ENCODE data around the gene YPEL2. TPM values are rescaled to one million over a fixed set of nuclear protein-coding genes. Genes with fewer than 3 reads are reported as not detected.

YPEL2 gene
- total RNA-seq, 1 donor from 2014 or later = 8.7 TPM

DNA sequence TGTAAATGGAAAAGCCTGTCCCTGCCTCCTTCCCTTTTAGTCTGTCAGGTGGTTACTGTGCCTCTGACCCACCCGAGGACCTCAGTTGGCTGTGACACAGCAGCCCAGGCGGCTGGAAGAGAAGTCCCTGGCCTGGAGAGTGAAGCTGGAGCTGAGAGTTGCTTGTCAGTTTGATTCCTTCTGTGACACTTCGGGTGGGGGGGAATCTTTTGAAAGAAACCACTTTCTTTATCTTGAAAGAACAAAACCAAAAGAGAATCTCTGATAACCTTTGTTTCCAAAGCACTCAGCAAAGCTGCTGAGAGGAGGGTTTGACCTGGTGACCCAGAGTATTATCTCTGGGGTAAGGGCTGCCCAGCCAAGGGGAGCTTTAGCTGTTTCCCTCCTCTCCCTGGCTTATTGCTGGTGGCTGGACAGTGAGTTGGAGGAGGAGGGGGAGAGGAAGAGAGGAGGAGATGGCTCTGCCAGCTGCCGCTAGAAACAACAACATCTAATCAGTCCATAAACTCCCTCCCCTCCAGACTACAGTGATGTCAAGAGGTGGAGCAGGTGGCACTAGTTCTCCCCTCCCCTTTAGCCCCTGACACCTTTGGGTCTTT lies 34.0 kb downstream of the YPEL2 start:
- no peak overlapping the region for H3K4me3 Mint-ChIP-seq
- no peaks in the 10 kb centered on the region for H3K9me3 Mint-ChIP-seq
- DNase-seq (ENCODE audit: low spot score in 2 of 2, unreplicated experiment in 2 of 2) = no peak
- H3K4me1 Mint-ChIP-seq = peaks cover 62% of the 10 kb centered on the region
- peak overlapping the region; percentile 96 for H3K27ac Mint-ChIP-seq
- TF ChIP-seq, protein P1, sequence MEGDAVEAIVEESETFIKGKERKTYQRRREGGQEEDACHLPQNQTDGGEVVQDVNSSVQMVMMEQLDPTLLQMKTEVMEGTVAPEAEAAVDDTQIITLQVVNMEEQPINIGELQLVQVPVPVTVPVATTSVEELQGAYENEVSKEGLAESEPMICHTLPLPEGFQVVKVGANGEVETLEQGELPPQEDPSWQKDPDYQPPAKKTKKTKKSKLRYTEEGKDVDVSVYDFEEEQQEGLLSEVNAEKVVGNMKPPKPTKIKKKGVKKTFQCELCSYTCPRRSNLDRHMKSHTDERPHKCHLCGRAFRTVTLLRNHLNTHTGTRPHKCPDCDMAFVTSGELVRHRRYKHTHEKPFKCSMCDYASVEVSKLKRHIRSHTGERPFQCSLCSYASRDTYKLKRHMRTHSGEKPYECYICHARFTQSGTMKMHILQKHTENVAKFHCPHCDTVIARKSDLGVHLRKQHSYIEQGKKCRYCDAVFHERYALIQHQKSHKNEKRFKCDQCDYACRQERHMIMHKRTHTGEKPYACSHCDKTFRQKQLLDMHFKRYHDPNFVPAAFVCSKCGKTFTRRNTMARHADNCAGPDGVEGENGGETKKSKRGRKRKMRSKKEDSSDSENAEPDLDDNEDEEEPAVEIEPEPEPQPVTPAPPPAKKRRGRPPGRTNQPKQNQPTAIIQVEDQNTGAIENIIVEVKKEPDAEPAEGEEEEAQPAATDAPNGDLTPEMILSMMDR (IDR thresholded peaks at IDR 0.05; ENCODE audit: unreplicated experiment) = no peak
- no peaks in the 10 kb centered on the region for H3K27me3 Mint-ChIP-seq (ENCODE audit: low read depth)
- H3K36me3 Mint-ChIP-seq = no peaks in the 10 kb centered on the region

DNA sequence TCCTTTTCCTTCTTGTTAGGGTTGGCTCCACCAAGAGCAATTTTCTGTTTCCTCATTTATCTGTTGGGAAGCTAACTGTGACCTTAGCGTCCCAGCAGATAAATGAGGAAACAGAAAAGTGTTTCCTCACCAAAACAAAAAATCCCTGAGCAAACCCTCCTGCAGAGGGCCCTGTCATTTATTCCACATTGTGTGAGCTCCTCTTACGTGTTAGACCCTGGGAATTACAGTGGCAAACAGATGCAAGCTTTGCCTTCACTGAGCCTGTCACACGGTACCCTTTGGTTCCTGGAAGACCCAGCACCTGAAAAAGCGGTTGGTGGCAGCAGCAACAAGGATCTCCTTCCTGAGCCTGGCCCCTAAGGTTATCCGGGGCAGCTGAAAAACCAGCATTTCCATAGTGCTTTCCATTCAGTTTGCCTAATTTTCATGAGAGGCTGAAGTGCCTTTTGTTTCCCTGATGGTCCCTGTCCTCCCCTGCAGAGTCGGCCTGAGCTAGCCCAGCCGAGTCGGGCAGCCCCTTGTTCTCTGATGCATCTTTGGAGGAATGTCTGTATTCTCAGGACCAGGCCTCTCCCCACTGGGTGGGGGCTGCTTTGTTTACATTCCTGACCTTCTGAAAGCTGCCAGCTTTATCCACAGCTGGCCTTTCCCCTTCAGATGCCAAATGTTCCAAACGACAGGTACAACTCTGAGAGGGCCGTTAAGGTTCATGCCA lies 34.7 kb downstream of the YPEL2 start:
- TF ChIP-seq, protein P1 (IDR thresholded peaks at IDR 0.05; ENCODE audit: unreplicated experiment) = no peak
- peak overlapping the region; percentile 16 for H3K4me3 Mint-ChIP-seq
- H3K36me3 Mint-ChIP-seq = no peaks in the 10 kb centered on the region
- H3K4me1 Mint-ChIP-seq = peaks cover 67% of the 10 kb centered on the region
- no peaks in the 10 kb centered on the region for H3K27me3 Mint-ChIP-seq (ENCODE audit: low read depth)
- peak overlapping the region; percentile 96 for H3K27ac Mint-ChIP-seq
- DNase-seq (ENCODE audit: low spot score in 2 of 2, unreplicated experiment in 2 of 2) = no peak
- H3K9me3 Mint-ChIP-seq = no peaks in the 10 kb centered on the region

DNA sequence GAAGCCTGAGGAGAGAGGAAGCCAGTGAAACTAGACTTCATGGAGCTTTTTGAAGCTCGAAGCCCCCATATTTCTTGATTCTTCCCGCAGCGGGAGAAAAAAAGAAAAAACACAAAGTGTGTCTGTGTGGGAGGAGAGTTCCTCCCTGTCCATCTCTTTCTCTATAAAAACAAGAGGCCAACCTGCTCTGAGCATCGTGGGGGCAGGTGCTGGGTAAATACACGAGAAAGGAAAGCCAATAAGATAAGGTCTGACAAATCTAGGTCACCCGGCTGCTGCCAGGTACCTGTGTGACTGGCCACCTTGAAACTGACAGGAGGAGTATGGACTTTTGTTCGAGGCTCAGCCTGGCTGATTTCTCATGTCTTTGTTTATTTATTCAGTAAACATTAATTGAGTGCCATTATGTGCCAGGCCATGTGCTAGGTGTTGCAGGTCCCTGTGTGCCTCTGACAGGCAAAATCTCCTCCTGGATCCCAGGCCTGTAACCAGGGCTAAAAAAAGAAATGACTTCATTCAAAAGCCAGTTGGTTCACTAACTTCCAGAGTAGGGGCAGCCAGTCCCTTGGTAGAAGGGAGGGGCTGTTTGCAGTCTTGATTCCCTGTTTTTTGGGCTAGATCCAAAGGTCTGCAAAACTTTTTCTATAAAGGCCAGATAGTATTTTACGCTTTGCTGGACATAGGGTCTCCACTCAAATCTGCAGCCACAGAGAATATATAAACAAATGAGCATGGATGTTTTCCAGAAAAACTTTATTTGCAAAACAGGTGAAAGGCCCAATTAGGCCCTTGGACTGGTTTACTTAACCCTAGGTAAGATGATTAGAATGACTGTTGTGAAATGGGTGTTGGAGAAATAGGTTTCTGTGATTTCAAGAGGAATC lies 35.6 kb downstream of the YPEL2 start:
- TF ChIP-seq, protein P1 (IDR thresholded peaks at IDR 0.05; ENCODE audit: unreplicated experiment) = no peak
- no peak for DNase-seq (ENCODE audit: low spot score in 2 of 2, unreplicated experiment in 2 of 2)
- Mint-ChIP-seq H3K4me1 (peaks cover 67% of the 10 kb centered on the region), H3K27ac (peak overlapping the region; percentile 96), H3K36me3 (no peaks in the 10 kb centered on the region), H3K4me3 (no peak overlapping the region), H3K9me3 (no peaks in the 10 kb centered on the region), H3K27me3 (ENCODE audit: low read depth) (no peaks in the 10 kb centered on the region)

DNA sequence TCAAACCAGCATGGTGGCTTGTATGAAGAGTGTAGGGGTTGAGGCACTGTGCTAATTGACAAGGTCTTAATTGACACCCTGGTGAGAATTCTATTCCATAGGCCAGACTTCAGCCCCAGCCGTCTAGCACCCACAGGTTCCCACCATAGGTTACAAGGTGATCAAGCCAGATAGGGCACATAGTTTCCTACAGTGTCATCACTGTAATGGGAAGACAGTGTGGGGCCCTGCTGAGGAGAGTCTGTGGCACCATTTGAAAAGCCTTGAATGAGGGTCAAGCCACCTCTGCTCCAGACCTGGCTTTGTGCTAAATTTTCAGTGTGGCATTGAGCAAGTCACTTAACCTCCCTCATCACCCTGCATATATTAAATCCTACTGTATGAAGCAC lies 36.2 kb downstream of the YPEL2 start:
- Mint-ChIP-seq H3K4me1 (peaks cover 67% of the 10 kb centered on the region), H3K36me3 (no peaks in the 10 kb centered on the region), H3K4me3 (no peak overlapping the region), H3K27me3 (ENCODE audit: low read depth) (no peaks in the 10 kb centered on the region), H3K27ac (peak overlapping the region; percentile 96), H3K9me3 (no peaks in the 10 kb centered on the region)
- no peak for DNase-seq (ENCODE audit: low spot score in 2 of 2, unreplicated experiment in 2 of 2)
- TF ChIP-seq, protein P1 (IDR thresholded peaks at IDR 0.05; ENCODE audit: unreplicated experiment) = no peak

DNA sequence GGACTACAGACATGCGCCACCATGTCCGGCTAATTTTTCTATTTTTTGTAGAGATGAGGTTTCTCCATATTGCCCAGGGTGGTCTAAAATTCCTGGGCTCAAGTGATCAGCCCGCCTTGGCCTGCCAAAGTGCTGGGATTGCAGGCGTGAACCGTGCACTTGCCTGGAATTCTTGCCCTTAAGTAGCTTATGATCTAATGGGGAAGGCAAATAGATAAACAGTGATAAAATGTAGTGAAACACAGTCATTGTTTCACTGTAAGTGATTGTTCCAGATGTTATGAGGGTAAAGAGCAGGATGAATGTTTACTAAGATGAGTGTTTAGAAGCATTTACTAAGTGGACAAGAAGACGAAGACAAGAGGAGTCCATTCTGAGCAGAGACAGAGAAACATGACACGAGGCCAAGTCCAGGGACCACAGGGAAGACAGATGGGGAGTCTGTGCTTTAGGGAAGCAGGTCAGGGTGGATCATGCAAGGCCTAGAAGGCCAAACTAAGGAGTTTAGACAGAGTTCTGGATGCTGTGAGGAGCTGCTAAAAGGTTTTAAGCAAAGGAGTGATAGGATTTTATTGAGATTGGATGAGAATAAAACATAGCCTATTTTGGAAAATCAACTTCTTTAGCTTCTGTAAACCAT lies 36.9 kb downstream of the YPEL2 start:
- TF ChIP-seq, protein P1 (IDR thresholded peaks at IDR 0.05; ENCODE audit: unreplicated experiment) = no peak
- Mint-ChIP-seq H3K36me3 (no peaks in the 10 kb centered on the region), H3K4me1 (peaks cover 71% of the 10 kb centered on the region), H3K4me3 (no peak overlapping the region), H3K27ac (peak overlapping the region; percentile 14), H3K9me3 (no peaks in the 10 kb centered on the region), H3K27me3 (ENCODE audit: low read depth) (no peaks in the 10 kb centered on the region)
- DNase-seq (ENCODE audit: low spot score in 2 of 2, unreplicated experiment in 2 of 2) = no peak

Data from mesothelial cell of epicardium (in vitro differentiated cells).